ENCODE data around the gene MYB. TPM values are rescaled to one million over a fixed set of nuclear protein-coding genes. Genes with fewer than 3 reads are reported as not detected.

MYB gene
- total and polyA plus RNA-seq, 2 donors (not counting 3 experiments of a cell fraction or from before 2014, with no cell fraction given) = 0.14 to 0.53 TPM

DNA sequence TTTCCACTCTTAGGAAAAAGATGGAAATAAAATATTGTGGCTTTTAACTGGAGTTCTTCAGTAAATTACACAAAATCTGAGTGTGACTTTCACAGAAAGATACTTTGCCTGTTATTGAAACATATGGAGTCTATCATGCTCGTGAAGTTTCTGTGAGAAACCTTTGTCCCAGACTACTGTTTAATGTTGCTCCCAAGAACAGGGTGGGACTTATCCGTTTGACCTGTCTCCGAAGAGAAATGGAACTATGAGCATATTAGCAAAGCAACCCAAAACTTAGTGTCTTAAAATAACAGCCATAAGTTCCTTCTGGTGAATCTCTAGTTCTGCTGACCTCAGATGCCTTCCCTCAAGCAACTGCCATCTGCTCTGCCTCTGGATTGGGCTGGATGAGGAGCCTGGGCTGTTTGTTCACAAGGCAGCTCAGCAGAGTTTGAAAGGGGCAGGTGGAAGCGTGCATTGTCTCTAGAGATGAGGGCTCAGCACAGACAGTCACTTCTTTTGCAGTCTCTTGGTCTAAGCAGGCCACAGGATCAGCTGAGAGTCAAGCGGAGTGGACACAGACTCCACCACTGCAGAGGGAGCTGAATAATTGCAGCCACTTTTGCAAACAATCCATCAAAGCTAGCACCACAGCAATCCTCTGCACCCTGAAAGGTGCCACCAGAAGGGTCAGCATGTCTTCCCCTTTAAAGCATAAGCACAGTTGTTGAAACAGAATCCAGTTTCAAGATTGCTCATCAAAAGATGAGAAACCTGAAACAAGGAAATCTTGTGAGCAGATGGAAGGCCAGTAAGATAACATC is 52.8 kb downstream of the MYB start:
- Histone ChIP-seq H3K79me2 (ENCODE audit: control insufficient read depth, insufficient read depth, low read length) (no peaks in the 10 kb centered on the region), H2AFZ (ENCODE audit: low read depth, low read length) (no peak overlapping the region), H3K9me3 (replicated peaks; ENCODE audit: control insufficient read depth, insufficient read depth, low read length) (no peaks in the 10 kb centered on the region), H3K4me3 (replicated peaks in 1 of 3; ENCODE audit: insufficient read depth in 1 of 3, low read depth in 1 of 3, low read length in 3 of 3) (no peak overlapping the region), H3K27me3 (ENCODE audit: control insufficient read depth in 2 of 2, insufficient read depth in 2 of 2, low read length in 2 of 2) (peaks cover 2 to 4% of the 10 kb centered on the region in 2 experiments), H3K4me1 (ENCODE audit: control insufficient read depth, extremely low read depth, insufficient read depth, low read length) (no peaks in the 10 kb centered on the region), H4K20me1 (replicated peaks; ENCODE audit: control insufficient read depth, extremely low read depth, insufficient read depth, low read length) (no peaks in the 10 kb centered on the region), H3K9me1 (replicated peaks; ENCODE audit: control insufficient read depth, extremely low read depth, insufficient read depth, low read length) (no peaks in the 10 kb centered on the region), H3K9ac (replicated peaks; ENCODE audit: extremely low read depth, insufficient read depth, low read length) (no peak overlapping the region), H3K27ac (ENCODE audit: insufficient read depth, low read depth, low read length) (no peak overlapping the region), H3K36me3 (ENCODE audit: control insufficient read depth in 2 of 2, extremely low read depth in 1 of 2, insufficient read depth in 2 of 2, low read length in 2 of 2) (no peaks in the 10 kb centered on the region), H3K4me2 (ENCODE audit: insufficient read depth, low read length) (no peak overlapping the region)
- no peak for DNase-seq (ENCODE audit: low read depth, low spot score)
- ChIA-PET POLR2A (no interaction called here), CTCF (no interaction called here)
- intact Hi-C loops (cut with micrococcal nuclease) (no loop called here), dilution Hi-C loops (cut with MboI; ENCODE audit: extremely low pct_ligation_motif_present, low sequenced_read_pairs) (no loop called here)
- TF ChIP-seq GATA2 (IDR thresholded peaks at IDR 0.05; ENCODE audit: insufficient read depth, insufficient read length, low read depth, low read length) (no peak), JUN (IDR thresholded peaks at IDR 0.05; ENCODE audit: borderline replicate concordance, insufficient read depth, insufficient read length, low read depth) (no peak), MYC (IDR thresholded peaks at IDR 0.05; ENCODE audit: low read depth, low read length) (no peak), POLR2A (IDR thresholded peaks at IDR 0.05; ENCODE audit: low read depth, low read length) (no peak), EZH2 (IDR thresholded peaks at IDR 0.05; ENCODE audit: borderline replicate concordance, low read depth, low read length, severe bottlenecking) (no peak), FOS (IDR thresholded peaks at IDR 0.05; ENCODE audit: borderline replicate concordance, insufficient read depth, low read length) (no peak), POLR2AphosphoS5 (IDR thresholded peaks at IDR 0.05; ENCODE audit: insufficient read depth, low read depth, low read length) (no peak)
- TF ChIP-seq, protein P1, sequence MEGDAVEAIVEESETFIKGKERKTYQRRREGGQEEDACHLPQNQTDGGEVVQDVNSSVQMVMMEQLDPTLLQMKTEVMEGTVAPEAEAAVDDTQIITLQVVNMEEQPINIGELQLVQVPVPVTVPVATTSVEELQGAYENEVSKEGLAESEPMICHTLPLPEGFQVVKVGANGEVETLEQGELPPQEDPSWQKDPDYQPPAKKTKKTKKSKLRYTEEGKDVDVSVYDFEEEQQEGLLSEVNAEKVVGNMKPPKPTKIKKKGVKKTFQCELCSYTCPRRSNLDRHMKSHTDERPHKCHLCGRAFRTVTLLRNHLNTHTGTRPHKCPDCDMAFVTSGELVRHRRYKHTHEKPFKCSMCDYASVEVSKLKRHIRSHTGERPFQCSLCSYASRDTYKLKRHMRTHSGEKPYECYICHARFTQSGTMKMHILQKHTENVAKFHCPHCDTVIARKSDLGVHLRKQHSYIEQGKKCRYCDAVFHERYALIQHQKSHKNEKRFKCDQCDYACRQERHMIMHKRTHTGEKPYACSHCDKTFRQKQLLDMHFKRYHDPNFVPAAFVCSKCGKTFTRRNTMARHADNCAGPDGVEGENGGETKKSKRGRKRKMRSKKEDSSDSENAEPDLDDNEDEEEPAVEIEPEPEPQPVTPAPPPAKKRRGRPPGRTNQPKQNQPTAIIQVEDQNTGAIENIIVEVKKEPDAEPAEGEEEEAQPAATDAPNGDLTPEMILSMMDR (IDR thresholded peaks at IDR 0.05; ENCODE audit: extremely low read depth in 1 of 2, insufficient read depth in 1 of 2, low read depth in 1 of 2, low read length in 2 of 2) = no peak
- TF ChIP-seq, protein P2, sequence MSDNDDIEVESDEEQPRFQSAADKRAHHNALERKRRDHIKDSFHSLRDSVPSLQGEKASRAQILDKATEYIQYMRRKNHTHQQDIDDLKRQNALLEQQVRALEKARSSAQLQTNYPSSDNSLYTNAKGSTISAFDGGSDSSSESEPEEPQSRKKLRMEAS (IDR thresholded peaks at IDR 0.05; ENCODE audit: insufficient read depth, insufficient read length) = no peak
- FAIRE-seq = no peak
- BruUV-seq (replicated peaks) = no TSS peak

Data from endothelial cell of umbilical vein (primary cell).